ENCODE data around the gene COLGALT1. TPM values are rescaled to one million over a fixed set of nuclear protein-coding genes. Genes with fewer than 3 reads are reported as not detected.

The COLGALT1 gene
- total and polyA plus RNA-seq, 9 of the 15 experiments (the other 6 are each of a cell fraction or from before 2014, with no cell fraction given) = 4.9 to 119 (median 82.6) TPM

DNA sequence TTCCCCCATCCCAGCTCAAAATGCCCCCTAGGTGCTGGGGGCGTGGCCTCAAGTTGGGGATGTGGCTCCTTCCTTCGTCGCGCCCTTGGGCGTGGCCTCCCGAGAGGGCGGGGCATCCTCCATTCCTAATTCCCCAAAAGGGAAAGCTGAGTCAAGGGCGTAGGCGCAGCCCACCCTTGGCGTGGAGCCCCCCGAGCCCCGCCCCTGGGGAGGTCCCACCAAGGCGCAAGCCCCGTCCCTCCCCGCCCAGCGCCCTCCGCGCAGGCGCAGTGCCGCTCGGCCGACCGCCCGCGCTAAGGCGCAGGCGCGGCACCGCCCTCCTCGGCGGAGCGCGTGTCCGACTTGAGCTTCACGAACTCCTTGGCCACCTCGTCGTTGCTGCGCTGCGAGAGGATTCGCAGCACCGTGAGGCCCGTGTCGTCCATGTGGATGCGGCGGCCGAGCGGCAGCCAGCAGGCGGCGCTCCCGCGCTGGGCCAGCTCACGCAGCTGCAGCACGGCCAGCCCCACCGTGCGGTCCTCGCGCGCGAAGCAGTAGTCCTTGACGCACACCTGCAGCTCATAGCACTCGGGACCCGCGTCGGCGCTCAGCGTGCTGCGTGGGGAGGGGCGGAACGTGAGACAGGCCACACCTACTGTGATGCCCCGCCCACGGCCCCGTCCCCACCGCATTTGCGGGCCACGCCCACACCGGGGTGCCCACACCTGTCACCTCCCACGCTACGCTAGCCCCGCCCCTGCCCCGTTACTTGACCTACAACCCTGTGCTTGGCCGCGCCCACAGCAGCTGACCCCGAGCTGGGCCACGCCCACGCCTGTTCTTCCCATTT, 50.5 kb downstream of the COLGALT1 start (continued):
- TF ChIP-seq HMG20A (CRISPR knock-in tag; conservative IDR thresholded peaks at IDR 0.05) (no peak), MAFK (IDR thresholded peaks at IDR 0.05; ENCODE audit: low read length) (no peak), GABPA (tag; conservative IDR thresholded peaks at IDR 0.05; ENCODE audit: low read depth) (no peak), ARHGAP35 (IDR thresholded peaks at IDR 0.05; ENCODE audit: partially characterized antibody) (no peak), EP400 (IDR thresholded peaks at IDR 0.05) (peak; percentile 91; the same call in 1 of the 2 replicates), SRSF3 (IDR thresholded peaks at IDR 0.05; ENCODE audit: insufficient read depth, low read length) (no peak), PYGO2 (tag; IDR thresholded peaks at IDR 0.05) (no peak), HDAC8 (tag; IDR thresholded peaks at IDR 0.05) (peak; percentile 45; the same call in 1 of the 2 replicates), ZNF507 (tag; conservative IDR thresholded peaks at IDR 0.05) (no peak), ZNF77 (CRISPR knock-in tag; IDR thresholded peaks at IDR 0.05) (no peak), CBFA2T3 (IDR thresholded peaks at IDR 0.05) (peak; percentile 58), ZNF780A (CRISPR knock-in tag; IDR thresholded peaks at IDR 0.05) (no peak), NFATC3 (IDR thresholded peaks at IDR 0.05) (no peak), TEAD1 (CRISPR knock-in tag; IDR thresholded peaks at IDR 0.05) (peak; percentile 68 to 96)
- TF ChIP-seq, protein P1, sequence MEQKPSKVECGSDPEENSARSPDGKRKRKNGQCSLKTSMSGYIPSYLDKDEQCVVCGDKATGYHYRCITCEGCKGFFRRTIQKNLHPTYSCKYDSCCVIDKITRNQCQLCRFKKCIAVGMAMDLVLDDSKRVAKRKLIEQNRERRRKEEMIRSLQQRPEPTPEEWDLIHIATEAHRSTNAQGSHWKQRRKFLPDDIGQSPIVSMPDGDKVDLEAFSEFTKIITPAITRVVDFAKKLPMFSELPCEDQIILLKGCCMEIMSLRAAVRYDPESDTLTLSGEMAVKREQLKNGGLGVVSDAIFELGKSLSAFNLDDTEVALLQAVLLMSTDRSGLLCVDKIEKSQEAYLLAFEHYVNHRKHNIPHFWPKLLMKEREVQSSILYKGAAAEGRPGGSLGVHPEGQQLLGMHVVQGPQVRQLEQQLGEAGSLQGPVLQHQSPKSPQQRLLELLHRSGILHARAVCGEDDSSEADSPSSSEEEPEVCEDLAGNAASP (IDR thresholded peaks at IDR 0.05) = no peak
- TF ChIP-seq, protein P2, sequence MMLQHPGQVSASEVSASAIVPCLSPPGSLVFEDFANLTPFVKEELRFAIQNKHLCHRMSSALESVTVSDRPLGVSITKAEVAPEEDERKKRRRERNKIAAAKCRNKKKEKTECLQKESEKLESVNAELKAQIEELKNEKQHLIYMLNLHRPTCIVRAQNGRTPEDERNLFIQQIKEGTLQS (IDR thresholded peaks at IDR 0.05) = no peak
- TF ChIP-seq, protein P2 (CRISPR knock-in tag; conservative IDR thresholded peaks at IDR 0.05) = peak; percentile 73; the same call in 1 of the 2 replicates
- TF ChIP-seq, protein P3, sequence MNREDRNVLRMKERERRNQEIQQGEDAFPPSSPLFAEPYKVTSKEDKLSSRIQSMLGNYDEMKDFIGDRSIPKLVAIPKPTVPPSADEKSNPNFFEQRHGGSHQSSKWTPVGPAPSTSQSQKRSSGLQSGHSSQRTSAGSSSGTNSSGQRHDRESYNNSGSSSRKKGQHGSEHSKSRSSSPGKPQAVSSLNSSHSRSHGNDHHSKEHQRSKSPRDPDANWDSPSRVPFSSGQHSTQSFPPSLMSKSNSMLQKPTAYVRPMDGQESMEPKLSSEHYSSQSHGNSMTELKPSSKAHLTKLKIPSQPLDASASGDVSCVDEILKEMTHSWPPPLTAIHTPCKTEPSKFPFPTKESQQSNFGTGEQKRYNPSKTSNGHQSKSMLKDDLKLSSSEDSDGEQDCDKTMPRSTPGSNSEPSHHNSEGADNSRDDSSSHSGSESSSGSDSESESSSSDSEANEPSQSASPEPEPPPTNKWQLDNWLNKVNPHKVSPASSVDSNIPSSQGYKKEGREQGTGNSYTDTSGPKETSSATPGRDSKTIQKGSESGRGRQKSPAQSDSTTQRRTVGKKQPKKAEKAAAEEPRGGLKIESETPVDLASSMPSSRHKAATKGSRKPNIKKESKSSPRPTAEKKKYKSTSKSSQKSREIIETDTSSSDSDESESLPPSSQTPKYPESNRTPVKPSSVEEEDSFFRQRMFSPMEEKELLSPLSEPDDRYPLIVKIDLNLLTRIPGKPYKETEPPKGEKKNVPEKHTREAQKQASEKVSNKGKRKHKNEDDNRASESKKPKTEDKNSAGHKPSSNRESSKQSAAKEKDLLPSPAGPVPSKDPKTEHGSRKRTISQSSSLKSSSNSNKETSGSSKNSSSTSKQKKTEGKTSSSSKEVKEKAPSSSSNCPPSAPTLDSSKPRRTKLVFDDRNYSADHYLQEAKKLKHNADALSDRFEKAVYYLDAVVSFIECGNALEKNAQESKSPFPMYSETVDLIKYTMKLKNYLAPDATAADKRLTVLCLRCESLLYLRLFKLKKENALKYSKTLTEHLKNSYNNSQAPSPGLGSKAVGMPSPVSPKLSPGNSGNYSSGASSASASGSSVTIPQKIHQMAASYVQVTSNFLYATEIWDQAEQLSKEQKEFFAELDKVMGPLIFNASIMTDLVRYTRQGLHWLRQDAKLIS (CRISPR knock-in tag; IDR thresholded peaks at IDR 0.05) = peak; percentile 97

Measured in K562 (cell line).